Hematopoietic multipotent progenitor cell treated with erythropoietin and hydrocortisone succinate and interleukin-3 and kit ligand, for 6 days (in vitro differentiated cells): ENCODE data around the gene ZG16B.

Experiments used
- DNase-seq: peaks from one replicate; pipeline ENCODE4 v3.0.0-alpha.2; 2015

Gene ZG16B

DNA sequence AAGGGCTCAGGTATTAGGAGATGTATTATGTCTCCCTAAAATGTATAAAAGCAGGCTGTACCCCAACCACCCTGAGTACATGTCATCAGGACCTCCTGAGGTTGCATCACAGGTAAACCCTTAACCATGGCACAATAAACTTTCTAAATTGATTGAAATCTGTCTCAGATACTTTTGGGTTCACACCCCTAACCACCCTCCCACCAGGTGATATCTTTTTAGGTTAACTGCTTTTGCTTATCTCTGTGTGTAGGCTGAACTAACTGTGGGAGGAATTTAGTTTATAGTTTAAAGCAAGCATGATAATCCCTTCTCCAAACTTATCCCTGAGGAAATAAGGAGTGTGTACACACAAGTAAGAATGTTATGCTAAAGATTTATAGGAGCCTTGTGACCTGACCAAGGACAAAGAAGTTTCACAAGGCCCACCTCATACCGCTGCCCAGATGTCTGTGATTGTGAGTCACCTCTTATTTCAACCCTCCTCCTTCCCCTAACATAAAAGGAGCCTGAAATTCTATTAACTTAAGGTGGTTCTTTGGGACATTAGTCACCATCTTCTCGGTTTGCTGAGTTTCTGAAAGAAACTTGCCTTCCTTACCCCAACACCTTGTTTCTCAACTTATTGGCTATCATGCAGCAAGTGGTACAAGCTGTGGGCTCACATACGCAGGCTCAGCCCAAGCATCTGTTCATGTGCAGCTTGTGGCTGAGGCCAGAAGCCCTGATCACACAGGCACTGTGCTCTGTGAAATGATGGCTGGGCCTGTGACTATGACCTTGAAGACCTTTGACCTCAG, 16.6 kb downstream of the ZG16B start:
- DNase-seq = no peak

- DNase-seq = no peak
These were observed 19.0 kb downstream of the ZG16B start for GRCh38 chr16:2848933-2849725.

- no peak for DNase-seq
These were observed 22.1 kb downstream of the ZG16B start for GRCh38 chr16:2852003-2852730.

DNA sequence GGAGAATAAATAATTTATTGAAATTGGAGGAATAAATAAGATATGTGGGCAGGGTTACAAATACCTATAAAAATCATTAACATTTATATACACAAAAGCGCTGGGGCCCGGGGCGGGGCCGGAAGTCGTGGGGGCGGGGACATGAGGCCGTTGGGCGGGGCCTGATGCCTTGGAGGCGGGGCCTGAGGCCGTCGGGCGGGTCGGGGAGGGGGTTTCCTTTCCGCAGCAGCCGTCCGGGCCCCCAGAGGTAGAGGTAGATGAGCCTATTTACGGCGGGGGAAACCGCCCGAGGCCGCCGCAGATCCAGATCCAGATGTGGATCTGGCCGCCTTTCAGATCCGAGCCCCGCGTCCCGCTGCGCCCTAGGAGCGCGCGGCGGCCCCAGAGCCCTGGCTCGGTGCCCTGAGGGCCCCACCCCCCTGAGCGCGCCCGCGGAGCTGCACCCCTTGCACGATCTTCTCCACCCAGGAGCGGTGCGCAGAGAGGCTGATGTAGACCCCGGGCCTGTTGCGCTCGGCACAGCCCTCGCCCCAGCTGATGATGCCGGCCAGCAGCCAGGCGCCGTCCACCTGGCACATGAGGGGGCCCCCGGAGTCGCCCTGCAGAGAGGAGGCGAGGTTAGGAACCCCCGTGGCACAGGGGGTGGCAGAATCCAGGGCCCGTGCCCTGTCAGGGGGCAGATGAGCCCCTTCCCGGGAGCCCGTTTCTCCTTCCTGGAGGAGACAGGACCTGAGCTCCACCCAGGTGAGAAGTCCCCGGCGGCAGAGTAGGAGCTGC, 22.8 kb downstream of the ZG16B start:
- no peak for DNase-seq

DNA sequence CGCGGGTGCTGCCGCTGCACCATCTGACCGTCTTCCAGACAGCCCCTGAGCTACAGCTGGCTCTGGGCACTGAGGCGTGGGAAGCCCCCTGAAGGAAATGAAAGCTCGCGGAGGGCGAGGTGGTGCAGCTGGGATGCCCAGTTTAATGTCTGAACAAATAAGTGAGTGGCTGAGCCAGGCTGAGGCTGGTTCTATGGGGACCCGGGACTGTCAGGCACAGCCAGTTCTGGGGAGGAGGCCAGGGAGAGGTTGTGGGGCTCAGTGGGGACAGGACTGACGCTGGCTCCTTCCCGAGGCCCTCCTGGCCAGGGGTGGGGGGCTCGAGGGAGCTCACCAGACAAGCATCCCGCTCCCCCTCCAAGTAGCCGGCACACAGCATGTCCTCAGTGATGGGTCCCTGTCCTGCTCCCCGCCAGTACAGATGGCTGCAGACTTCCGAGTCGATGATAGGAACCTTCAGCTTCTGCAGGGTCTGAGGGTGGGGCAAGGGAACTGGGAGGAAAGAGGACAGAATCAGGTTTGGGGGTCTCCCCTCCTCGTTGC, 23.5 kb downstream of the ZG16B start:
- DNase-seq = no peak

- peak; percentile 33 for DNase-seq
These were observed 24.7 kb downstream of the ZG16B start for GRCh38 chr16:2854700-2855309.

GRCh38 chr16:2855536-2855935, 25.4 kb downstream of the ZG16B start:
- DNase-seq = no peak

- DNase-seq = peak; percentile 24
These were observed 26.1 kb downstream of the ZG16B start for GRCh38 chr16:2856061-2856670.

- no peak for DNase-seq
These were observed 26.8 kb downstream of the ZG16B start for GRCh38 chr16:2856686-2857450.

DNA sequence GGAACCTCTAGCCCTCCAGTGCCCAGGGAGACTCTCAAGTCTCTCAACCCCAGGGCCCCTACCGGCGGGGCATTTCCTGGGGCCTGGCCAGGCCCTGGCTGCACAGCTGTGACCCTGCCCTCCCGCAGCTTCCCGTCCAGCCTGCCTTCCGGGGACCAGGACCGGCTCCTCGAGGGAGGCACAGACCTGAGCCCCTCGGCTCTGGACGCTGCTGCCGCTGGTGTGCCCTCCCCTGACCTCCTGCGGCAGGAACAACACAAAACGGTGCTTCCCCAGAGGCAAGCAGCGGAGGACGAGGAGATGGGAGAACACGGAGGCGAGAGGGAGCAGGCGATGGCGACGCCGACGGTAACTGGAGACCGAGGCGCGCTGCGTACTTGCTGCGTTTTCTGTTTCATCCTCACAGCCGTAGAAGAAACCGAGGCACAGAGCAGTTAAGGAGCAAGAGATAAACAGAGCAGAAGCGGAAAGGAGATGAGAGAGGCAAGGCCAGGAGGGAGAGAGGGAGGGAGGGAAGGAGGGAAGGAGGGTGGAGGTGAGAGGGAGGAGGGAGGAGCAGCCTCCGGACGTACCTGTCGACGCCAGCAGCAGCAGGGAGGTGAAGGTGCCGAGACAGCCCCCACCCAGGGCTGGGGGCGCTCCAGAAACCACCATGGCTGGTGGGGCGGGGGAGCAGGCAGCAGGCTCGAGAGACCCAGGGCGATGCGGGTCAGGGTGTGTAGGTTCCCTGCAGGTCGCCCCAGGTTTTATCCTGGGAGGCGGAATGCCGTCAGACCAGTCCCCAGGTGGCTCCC, 27.5 kb downstream of the ZG16B start, which contains the start of gene PRSS22:
Gene PRSS22, minus strand, starts transcription at position 720 of the 794 bp plus-strand sequence. Its CDS starts 66 bp downstream, at position 654.
- no peak for DNase-seq

DNA sequence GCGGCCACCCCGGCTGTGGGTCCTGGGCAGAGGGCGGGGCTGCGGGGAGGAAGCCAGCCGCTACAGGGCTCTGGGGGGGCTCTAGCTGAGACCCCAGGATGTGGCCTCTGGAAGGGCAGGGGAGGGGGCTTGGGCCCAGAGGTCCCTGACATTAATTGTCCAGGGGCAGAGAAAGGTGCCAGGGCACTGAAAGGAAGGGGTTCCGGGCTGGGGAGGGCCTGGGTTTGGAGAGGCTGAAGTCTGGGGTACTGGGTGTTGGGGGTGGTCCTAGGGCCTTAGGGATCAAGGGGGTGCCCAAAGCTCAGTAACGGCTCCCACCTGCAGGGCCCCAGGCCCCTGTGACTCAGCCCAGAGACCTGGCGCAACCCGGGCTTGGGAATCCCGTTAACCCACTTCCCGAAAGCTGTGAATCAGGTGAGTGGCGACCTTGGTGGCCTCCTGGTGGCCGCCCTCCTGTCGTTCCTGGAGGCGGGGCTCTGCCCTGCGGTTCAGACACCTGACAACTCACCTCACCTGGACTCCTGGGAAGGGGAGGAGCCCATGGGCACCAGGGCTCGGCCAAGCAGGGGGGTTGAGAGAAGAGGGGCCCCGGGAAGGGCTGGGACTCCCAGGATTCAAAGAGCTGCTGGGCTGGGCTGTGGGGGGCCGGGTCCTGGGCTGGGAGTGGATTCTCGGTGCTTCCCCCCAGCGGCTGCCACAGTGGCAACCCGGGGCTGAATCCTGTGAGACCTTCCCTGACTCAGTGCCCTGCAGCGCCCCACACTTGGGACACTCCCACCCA, 28.3 kb downstream of the ZG16B start:
- DNase-seq = no peak

- DNase-seq = no peak
These were observed 29.7 kb downstream of the ZG16B start for GRCh38 chr16:2859686-2860265.

DNA sequence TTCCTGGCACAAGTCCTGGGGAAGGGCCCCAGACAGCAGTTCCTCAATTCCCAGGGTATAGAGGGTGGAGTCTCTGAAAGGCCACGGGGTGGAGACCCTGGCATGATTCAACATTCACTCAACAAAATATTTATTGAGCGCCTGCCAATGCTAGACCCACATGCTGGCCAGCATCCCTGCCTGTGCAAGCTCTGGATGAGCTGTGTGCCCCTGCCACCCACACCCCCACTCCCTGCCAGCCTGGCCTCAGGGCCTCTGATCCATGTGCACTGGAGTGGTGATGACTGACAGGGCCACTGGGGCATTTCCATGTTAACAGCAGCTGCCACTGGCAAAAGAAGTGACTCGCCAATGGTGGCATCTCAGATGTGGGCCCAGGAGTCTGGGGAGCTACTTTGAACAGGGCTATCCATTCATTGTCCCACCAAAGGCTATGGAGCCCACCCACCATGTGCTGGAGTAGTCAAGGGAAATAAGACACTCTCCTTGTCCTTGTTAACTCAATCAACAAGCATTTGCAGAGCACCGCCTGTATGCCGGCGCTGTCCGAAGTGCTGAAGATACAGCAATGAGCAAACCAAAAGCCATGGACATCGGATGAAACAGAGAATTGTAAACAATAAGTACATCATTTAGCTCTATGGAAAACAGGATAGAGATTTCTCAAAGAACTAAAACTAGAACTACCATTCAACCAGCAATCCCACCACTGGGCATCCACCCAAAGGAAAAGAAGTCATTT, 30.9 kb downstream of the ZG16B start:
- peak; percentile 66 for DNase-seq

DNA sequence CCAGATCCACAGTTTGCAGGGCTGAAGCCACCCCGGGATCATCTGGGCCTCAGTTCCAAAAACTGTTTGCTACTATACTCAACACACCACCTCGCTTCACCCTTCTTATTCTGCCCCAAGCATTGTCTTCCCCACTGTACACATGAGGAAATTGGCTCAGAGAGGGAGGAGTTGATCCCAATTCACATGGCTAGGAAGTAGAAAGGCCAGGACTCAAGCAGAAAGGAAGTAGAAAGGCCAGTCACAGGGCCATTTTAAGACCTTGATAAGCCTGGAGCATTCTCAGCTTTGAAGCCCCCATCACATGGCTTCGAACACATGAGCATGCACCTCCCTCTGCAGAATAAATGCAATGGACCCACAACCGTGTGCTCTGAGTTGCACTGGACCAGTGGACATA, 35.5 kb downstream of the ZG16B start:
- no peak for DNase-seq

- DNase-seq = no peak
These were observed 36.3 kb downstream of the ZG16B start for GRCh38 chr16:2866431-2866830.

GRCh38 chr16:2867661-2867986, 37.5 kb downstream of the ZG16B start:
- DNase-seq = no peak

DNA sequence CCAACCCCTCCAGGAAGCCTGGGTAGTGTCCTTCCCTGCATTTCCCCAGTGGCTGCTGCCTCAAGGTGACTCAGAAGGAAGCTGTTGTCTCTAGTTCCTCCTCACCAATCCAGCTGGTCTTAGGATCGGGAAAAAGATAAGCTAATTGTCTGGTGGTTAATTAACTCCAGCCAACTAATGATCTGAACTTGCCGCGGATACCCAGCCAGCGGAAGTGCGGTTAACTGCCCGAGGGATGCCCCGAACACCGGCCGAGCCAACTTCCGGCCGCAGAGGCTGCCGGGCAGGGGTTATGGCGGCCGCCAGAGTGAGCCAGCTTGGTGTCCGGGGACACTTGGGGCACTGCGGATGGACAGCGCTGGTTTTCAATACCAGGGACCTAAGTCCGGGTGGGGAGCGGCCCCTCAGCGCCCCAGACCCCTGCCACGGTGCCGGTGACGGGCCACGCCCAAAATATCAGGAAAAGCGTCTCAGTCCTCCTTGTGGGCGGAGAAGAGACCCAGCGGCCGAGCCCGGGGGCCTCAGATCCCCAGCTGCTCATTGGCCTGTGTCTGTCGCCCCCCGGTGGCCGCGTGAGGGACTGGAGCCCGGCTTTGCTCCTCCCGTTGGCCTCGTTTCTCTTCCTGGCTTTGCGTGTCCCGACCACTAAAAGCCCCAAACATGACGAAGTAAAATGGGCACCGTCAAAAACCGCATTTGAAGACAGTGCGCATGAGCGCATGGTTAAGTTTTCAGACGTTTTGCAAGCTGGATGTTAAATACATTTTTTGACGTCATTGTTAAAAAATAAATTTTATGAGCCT, 38.1 kb downstream of the ZG16B start:
- peak; percentile 96 for DNase-seq
